Spleen (tissue), 11 donors: ENCODE data around the gene ZNF333. TPM values are rescaled to one million over a fixed set of nuclear protein-coding genes. Genes with fewer than 3 reads are reported as not detected.

ENCODE experiments used
- DNase-seq: peaks from one replicate; pipeline ENCODE4 v3.0.0-alpha.2; 2020
- H3K27ac ChIP-seq, 8 donors: fragments of 200-600 bp; sonication (generic) in 7 of 8; 1 replicate in 4 of 8; 2 replicates in 4 of 8; pipeline versions ENCODE4 v1.5.0 to v1.8.0; 2016 to 2021; ENCODE audit warnings: inconsistent platforms in 4 of 8, mild to moderate bottlenecking in 4 of 8, moderate library complexity in 1 of 8
- H3K27me3 ChIP-seq, 7 donors: fragments of 200-600 bp; sonication (generic) in 6 of 7; replicated peaks in 1 of 7; 1 replicate in 4 of 7; 2 replicates in 3 of 7; pipeline versions ENCODE4 v1.5.0 to v1.8.0; 2016 to 2021; ENCODE audit warnings: inconsistent platforms in 3 of 7, mild to moderate bottlenecking in 1 of 7
- H3K36me3 ChIP-seq, 6 donors: fragments of 200-600 bp; sonication (generic) in 5 of 6; 1 replicate in 4 of 6; 2 replicates in 2 of 6; pipeline versions ENCODE4 v1.5.0 to v1.8.0; 2016 to 2021; ENCODE audit warnings: inconsistent platforms in 2 of 6
- H3K4me1 ChIP-seq, 6 donors: fragments of 200-600 bp; sonication (generic) in 5 of 6; 1 replicate in 3 of 6; 2 replicates in 3 of 6; pipeline versions ENCODE4 v1.5.0 to v1.8.0; 2016 to 2021; ENCODE audit warnings: inconsistent platforms in 3 of 6
- H3K4me3 ChIP-seq, 8 donors: fragments of 200-600 bp; sonication (generic) in 7 of 8; 1 replicate in 4 of 8; 2 replicates in 4 of 8; pipeline versions ENCODE4 v1.5.0 to v1.8.0; 2016 to 2021; ENCODE audit warnings: inconsistent platforms in 4 of 8, mild to moderate bottlenecking in 4 of 8, moderate library complexity in 2 of 8
- H3K9me3 ChIP-seq, 8 donors: fragments of 200-600 bp; sonication (generic) in 7 of 8; 1 replicate in 4 of 8; 2 replicates in 4 of 8; pipeline versions ENCODE4 v1.5.0 to v1.8.0; 2016 to 2021; ENCODE audit warnings: inconsistent platforms in 4 of 8
- CTCF ChIP-seq, 11 experiments: fragments of 200-600 bp in 7 of 11; fragments of 450-650 bp in 4 of 11; sonication (generic) in 4 of 11; IDR thresholded peaks in 8 of 11; conservative IDR thresholded peaks in 3 of 11; 1 replicate in 7 of 11; 2 replicates in 4 of 11; pipeline versions ENCODE4 v1.4.0 to v1.8.0; 2016 to 2021; ENCODE audit warnings: antibody characterized with exemption in 11 of 11, inconsistent platforms in 4 of 11, mild to moderate bottlenecking in 1 of 11
- POLR2A ChIP-seq, 3 donors: fragments of 450-650 bp; IDR thresholded peaks; one replicate each; pipeline ENCODE4 v1.5.1; 2017; ENCODE audit warnings: antibody characterized with exemption in 3 of 3, mild to moderate bottlenecking in 1 of 3
- POLR2AphosphoS5 ChIP-seq, 3 donors: sonication (generic); formaldehyde crosslinking; IDR thresholded peaks; one replicate each; pipeline ENCODE4 v1.5.1; 2017; ENCODE audit warnings: antibody characterized with exemption in 3 of 3
- WGBS, 5 donors: extraction: QIAGEN DNeasy Blood & Tissue Kit in 3 of 5; methylation state at CpG; one replicate each; pipeline versions ENCODE4 v1.1.5 to v1.1.7; 2013 to 2018; 5-methylcytosine and 5-hydroxymethylcytosine counted together
- intact Hi-C: fragments of 100-400 bp; cut with DNase I; formaldehyde crosslinking; loops from one replicate; pipeline ENCODE4 v1.15.0; 2023; ENCODE audit warnings: low total_unique reads
- polyA plus RNA-seq, 3 donors: library from polyadenylated mRNA; stranded (reverse); fragments of 200-250 nt; gene quantifications; one replicate each; pipeline ENCODE4 v1.2.1, GENCODE V29; 2013
- total RNA-seq, 7 donors: library from RNA; depleted of rRNA in 3 of 7; stranded (reverse); fragments of >200 nt in 3 of 7; fragmentation: NEBNext Ultra II Directional in 4 of 7; extraction: Animal tissue kit (Norgen Biotek cat#: 25700) in 4 of 7; gene quantifications; one replicate each; pipeline versions ENCODE4 v1.1.0 to v1.2.1, GENCODE V29; 2016 to 2021
- donor health status: healthy with polysubstance abuse.
- donor health status: DM: no; HTN: no; CAD: no; lungs with moderate emphysema.
- donor health status: DM: no; HTN: no; CAD: no.
- donor health status: Bipolar disorder and iron deficiency.
- donor health status: healthy.
- donor health status: DM: no; HTN: no; CAD: no.
- donor health status: DM: yes; HTN: yes; CAD: no.

Gene ZNF333
- total and polyA plus RNA-seq, 10 donors: 7.7 to 43.5 (median 30.8) TPM

DNA sequence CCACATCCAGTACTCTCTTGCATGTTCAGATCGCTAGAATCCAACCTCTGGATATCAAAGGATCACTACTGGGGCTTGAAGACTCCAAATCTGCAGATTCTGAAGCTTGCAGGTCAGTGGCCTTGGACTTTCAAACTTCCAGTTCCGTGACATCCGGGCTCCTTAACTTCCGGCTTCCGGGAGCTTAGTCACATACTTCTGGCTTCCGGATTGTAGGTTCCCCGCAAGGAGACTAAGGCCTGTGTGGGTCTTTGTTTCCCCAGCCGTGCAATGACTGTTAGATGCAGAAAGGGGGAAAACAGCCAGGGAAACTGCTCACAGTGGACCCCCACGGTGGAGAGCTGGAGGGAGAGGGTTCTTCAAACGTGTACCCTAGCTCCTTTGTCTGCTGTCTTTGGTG lies 41.4 kb downstream of the ZNF333 start:
- Histone ChIP-seq H3K27ac (no peak overlapping the region), H3K9me3 (peaks cover 0 to 63% (median 42%) of the 10 kb centered on the region in 8 donors), H3K36me3 (peaks cover 0 to 19% (median 0%) of the 10 kb centered on the region in 6 donors), H3K4me1 (no peaks in the 10 kb centered on the region), H3K4me3 (no peak overlapping the region), H3K27me3 (no peaks in the 10 kb centered on the region)
- TF ChIP-seq POLR2A (IDR thresholded peaks at IDR 0.05): no peak
- TF ChIP-seq CTCF (IDR thresholded peaks at IDR 0.05 in 8 of 11, conservative IDR thresholded peaks at IDR 0.05 in 3 of 11): no peak
- TF ChIP-seq POLR2AphosphoS5 (IDR thresholded peaks at IDR 0.05): no peak
- WGBS, 5 donors: 56 to 79% (median 74%) methylated on average over 10 of the region's 10 CpGs
- DNase-seq: no peak
- intact Hi-C loops: no loop called here

GRCh38 chr19:14732510-14732909 lies 42.7 kb downstream of the ZNF333 start:
- Histone ChIP-seq H3K27me3 (no peaks in the 10 kb centered on the region), H3K4me3 (no peak overlapping the region), H3K4me1 (no peaks in the 10 kb centered on the region), H3K9me3 (peaks cover 0 to 50% (median 29%) of the 10 kb centered on the region in 8 donors), H3K27ac (no peak overlapping the region), H3K36me3 (peaks cover 0 to 29% (median 0%) of the 10 kb centered on the region in 6 donors)
- intact Hi-C loops: no loop called here
- TF ChIP-seq POLR2A (IDR thresholded peaks at IDR 0.05) (no peak), POLR2AphosphoS5 (IDR thresholded peaks at IDR 0.05) (no peak), CTCF (IDR thresholded peaks at IDR 0.05 in 8 of 11, conservative IDR thresholded peaks at IDR 0.05 in 3 of 11) (no peak)
- DNase-seq: no peak

DNA sequence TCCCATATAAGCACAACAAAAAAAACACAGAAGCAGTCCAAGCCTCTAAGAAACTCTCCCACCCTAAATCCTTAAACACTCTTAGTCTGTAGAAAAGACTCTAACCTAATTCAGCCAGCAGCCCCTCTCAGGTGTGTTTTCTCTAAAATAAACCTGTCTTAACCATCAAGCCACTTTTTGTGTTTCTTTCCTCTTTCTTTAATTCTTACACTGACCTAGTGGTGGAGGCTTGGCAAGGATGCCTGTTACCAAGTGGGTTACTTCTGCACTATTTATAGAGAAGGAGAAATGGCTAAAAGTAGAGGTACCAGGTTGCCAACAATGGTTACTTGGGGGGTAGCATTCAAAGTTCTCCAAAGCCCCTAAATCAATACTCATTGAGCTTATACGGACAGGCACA lies 43.7 kb downstream of the ZNF333 start:
- intact Hi-C loops: no loop called here
- no peaks in the 10 kb centered on the region for H3K4me1 ChIP-seq
- TF ChIP-seq POLR2A (IDR thresholded peaks at IDR 0.05) (no peak), CTCF (IDR thresholded peaks at IDR 0.05 in 8 of 11, conservative IDR thresholded peaks at IDR 0.05 in 3 of 11) (no peak), POLR2AphosphoS5 (IDR thresholded peaks at IDR 0.05) (no peak)
- no peak overlapping the region for H3K4me3 ChIP-seq
- H3K27ac ChIP-seq: no peak overlapping the region
- no peaks in the 10 kb centered on the region for H3K27me3 ChIP-seq
- no peak for DNase-seq
- peaks cover 0 to 40% (median 0%) of the 10 kb centered on the region in 6 donors for H3K36me3 ChIP-seq
- WGBS, 5 donors: 0 to 97% (median 43%) methylated on average over 1 of the region's 1 CpG
- peaks cover 0 to 39% (median 19%) of the 10 kb centered on the region in 8 donors for H3K9me3 ChIP-seq

- Histone ChIP-seq H3K9me3 (peaks cover 0 to 16% (median 0%) of the 10 kb centered on the region in 8 donors), H3K4me1 (no peaks in the 10 kb centered on the region), H3K27ac (no peak overlapping the region), H3K36me3 (peaks cover 0 to 63% (median 0%) of the 10 kb centered on the region in 6 donors), H3K4me3 (no peak overlapping the region), H3K27me3 (no peaks in the 10 kb centered on the region)
- intact Hi-C loops: no loop called here
- no peak for DNase-seq
- no peak for TF ChIP-seq POLR2AphosphoS5 (IDR thresholded peaks at IDR 0.05)
- TF ChIP-seq CTCF (IDR thresholded peaks at IDR 0.05 in 8 of 11, conservative IDR thresholded peaks at IDR 0.05 in 3 of 11): no peak
- TF ChIP-seq POLR2A (IDR thresholded peaks at IDR 0.05): no peak
- 68 to 88% (median 72%) methylated on average over 5 of the region's 5 CpGs for WGBS, 5 donors
These were observed 46.1 kb downstream of the ZNF333 start for GRCh38 chr19:14735915-14736314.
